WI38 (cell line): ENCODE data around the gene FAM110C.

ENCODE experiments used
- H3K4me3 ChIP-seq: 2 replicates; pipeline ENCODE4 v1.5.1; 2011; ENCODE audit warnings: low read depth, mild to moderate bottlenecking, control low read depth, low read length
- TF ChIP-seq, protein P1 (sequence below): IDR thresholded peaks from 2 replicates; pipeline ENCODE4 v1.5.1; 2012; ENCODE audit warnings: low read depth, mild to moderate bottlenecking, control low read depth, low read length

FAM110C gene

DNA sequence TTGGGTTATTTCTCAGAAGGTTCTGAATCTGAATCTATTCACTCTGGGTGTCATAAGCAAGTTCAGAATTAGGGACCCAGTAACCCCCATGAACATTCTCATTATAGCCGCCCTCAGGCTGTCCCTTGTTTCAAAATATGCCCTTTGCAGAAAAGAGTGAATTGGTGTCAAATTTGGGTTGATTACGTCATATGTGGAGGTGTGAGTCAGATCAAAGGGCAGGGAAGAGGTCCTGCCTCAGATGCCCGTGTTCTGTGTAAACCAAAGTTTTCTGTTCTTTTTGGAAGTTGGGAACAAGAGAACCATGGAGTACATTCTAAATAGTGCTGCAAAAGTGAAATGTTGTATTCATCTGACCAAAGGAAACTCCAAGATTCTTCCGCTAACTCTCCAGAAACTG is 5.8 kb downstream of the FAM110C start:
- TF ChIP-seq, protein P1, sequence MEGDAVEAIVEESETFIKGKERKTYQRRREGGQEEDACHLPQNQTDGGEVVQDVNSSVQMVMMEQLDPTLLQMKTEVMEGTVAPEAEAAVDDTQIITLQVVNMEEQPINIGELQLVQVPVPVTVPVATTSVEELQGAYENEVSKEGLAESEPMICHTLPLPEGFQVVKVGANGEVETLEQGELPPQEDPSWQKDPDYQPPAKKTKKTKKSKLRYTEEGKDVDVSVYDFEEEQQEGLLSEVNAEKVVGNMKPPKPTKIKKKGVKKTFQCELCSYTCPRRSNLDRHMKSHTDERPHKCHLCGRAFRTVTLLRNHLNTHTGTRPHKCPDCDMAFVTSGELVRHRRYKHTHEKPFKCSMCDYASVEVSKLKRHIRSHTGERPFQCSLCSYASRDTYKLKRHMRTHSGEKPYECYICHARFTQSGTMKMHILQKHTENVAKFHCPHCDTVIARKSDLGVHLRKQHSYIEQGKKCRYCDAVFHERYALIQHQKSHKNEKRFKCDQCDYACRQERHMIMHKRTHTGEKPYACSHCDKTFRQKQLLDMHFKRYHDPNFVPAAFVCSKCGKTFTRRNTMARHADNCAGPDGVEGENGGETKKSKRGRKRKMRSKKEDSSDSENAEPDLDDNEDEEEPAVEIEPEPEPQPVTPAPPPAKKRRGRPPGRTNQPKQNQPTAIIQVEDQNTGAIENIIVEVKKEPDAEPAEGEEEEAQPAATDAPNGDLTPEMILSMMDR, result no peak
- H3K4me3 ChIP-seq, result no peak overlapping the region

DNA sequence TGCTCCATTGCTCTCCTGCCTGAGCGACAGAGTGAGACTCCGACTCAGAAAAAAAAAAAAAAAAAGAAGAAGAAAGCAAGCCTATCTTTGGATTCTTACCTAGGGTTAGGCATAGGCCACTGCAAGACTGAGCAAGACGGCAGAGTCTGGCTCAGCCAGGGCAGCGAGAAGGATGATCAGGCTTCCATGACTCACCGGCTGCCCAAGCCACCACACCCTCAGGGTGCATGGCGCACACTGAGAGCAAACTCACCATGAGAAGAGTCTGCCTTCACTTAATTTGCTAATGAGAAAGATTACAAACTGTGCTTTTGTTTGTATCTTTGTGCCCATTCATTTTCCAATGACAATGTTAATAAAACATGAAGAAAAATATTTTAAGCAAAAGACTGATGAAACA is 8.2 kb downstream of the FAM110C start:
- no peak overlapping the region for H3K4me3 ChIP-seq
- TF ChIP-seq, protein P1, result no peak

DNA sequence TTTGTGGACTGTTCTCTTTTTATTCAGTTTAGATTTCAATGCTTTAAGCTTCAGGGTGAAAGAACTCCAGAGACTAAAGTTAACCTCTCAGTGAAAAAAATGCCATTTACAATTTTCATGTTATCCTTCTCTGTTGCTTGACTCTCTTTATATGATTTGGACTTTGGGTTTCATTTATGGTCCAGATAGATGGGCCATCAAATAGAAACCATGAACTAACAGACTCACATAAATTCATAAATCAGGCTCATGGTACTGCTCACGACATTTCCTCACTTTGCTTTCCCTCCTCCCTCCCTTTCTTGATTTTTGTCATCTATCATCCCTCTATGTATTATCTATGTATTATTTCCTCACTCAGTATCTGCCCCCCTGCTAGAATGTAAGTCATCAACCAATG is 10.0 kb downstream of the FAM110C start:
- TF ChIP-seq, protein P1, result no peak
- H3K4me3 ChIP-seq, result no peak overlapping the region

DNA sequence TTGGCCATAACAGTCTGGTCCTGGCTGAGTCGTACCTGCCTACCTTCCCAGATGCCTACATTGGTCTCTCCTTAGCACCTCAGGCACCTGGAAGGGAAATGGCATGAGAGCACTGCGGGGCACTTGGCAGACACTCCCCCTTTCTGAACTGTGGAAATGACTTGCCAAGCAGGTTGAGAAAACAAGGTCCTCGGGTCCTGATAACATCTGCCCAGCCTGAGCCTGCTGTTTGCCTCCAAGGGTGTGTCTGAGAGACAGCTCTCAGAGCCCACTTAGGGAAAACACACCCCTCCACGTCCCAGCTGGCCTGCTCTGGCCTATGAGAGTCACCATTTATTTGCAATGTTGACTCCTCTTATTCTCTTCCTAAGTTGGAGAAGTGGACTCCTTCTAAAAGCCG is 10.5 kb downstream of the FAM110C start:
- TF ChIP-seq, protein P1, result no peak
- no peak overlapping the region for H3K4me3 ChIP-seq

DNA sequence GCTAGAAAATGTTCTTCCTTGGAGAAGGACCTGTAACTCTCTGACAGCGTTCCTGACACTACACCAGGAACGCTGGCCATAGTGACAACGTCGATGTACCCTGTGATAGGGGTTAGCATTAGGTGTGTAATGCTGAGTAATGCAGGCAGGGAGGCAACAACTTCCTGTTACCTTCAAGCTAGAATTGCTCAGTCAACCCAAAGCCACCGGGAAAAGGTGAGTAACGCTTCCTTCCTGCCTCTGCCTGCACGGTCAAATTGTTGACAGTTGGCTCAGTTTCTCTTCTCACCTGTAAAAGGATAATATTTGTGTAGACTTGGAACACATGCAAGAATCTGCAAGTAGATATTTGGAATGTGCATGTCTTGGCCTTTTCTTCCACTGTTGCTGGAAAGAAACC is 12.7 kb downstream of the FAM110C start:
- no peak overlapping the region for H3K4me3 ChIP-seq
- TF ChIP-seq, protein P1, result no peak

DNA sequence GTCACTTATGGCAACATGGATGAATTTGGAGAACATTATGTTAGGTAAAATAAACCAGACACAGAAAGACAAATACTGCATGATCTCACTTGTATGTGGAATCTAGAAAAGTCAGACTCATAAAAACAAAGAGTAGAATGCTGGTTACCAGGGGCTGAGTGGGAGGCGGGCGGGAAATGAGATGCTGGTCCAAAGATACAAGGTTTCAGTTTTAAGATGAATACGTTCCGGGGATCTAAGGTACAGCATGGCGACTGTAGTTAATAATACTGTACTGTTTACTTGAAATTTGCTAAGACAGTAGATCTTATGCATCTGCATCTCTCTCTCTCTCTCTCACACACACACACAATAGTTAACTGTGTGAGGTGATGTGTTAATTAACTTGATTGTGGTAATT is 14.2 kb downstream of the FAM110C start:
- TF ChIP-seq, protein P1, result no peak
- no peak overlapping the region for H3K4me3 ChIP-seq

DNA sequence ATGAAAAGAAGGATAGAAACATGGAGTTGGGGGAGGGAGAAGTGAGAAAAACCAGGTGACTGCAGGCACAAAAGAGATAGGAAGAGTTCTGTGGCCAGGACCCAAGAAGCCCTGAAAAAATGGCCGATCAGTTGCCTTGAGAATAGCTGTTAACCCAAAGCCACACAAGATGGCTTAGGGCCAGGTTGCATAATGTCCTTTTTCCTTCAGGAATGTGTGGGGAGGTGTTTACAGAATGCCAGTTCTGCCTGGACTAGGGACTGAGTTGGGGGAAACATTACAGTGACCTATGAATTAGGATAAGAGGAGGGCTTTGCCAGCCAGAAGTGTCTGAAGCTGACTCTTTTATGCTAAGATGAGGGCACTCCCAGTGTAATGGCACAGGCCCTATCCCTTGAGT is 17.1 kb downstream of the FAM110C start:
- TF ChIP-seq, protein P1, result no peak
- no peak overlapping the region for H3K4me3 ChIP-seq
